Psoas muscle (tissue), 8 donors: ENCODE results near the gene VPS4B. TPM values are rescaled to one million over a fixed set of nuclear protein-coding genes. Genes with fewer than 3 reads are reported as not detected.

Experiments used
- ATAC-seq, 4 donors: fragments of 200-7000 bp; cut with Tn5 transposase; one replicate each; pipeline ENCODE4 v1.9.1; 2020; ENCODE audit warnings: moderate library complexity in 3 of 4, mild to moderate bottlenecking in 2 of 4
- DNase-seq, 2 donors: peaks; one replicate each; pipeline ENCODE4 v3.0.0-alpha.2; 2020
- H3K27ac ChIP-seq: fragments of 200-600 bp; one replicate; pipeline ENCODE4 v1.8.0; 2022
- H3K27me3 ChIP-seq, 3 donors: fragments of 200-600 bp in 1 of 3; one replicate each; pipeline versions ENCODE4 v1.6.1 to v1.8.0; 2013 to 2022; ENCODE audit warnings: low read length in 2 of 3, mild to moderate bottlenecking in 2 of 3, moderate library complexity in 1 of 3; ENCODE audit not compliant: insufficient read depth in 3 of 3
- H3K36me3 ChIP-seq, 2 donors: fragments of 200-600 bp in 1 of 2; one replicate each; pipeline versions ENCODE4 v1.6.1 to v1.8.0; 2013 to 2022; ENCODE audit warnings: low read depth in 1 of 2, mild to moderate bottlenecking in 1 of 2, moderate library complexity in 1 of 2; ENCODE audit not compliant: insufficient read depth in 1 of 2
- H3K4me1 ChIP-seq: fragments of 200-600 bp; one replicate; pipeline ENCODE4 v1.8.0; 2022
- H3K4me3 ChIP-seq: fragments of 200-600 bp; one replicate; pipeline ENCODE4 v1.8.0; 2022; ENCODE audit warnings: mild to moderate bottlenecking
- H3K9me3 ChIP-seq: fragments of 200-600 bp; one replicate; pipeline ENCODE4 v1.8.0; 2022
- CTCF ChIP-seq: fragments of 200-600 bp; IDR thresholded peaks from one replicate; pipeline ENCODE4 v1.8.0; 2022; ENCODE audit warnings: antibody characterized with exemption
- WGBS, 3 donors: extraction: QIAGEN DNeasy Blood & Tissue Kit; methylation state at CpG; one replicate each; pipeline versions ENCODE4 v1.1.6 to v1.1.7; 2013; 5-methylcytosine and 5-hydroxymethylcytosine counted together
- intact Hi-C, 2 donors: fragments of 100-400 bp; cut with DNase I; formaldehyde crosslinking; loops; one replicate each; pipeline versions ENCODE4 v1.11.0 to v1.14.2; 2022
- polyA plus RNA-seq, 3 donors: library from polyadenylated mRNA; stranded (reverse); fragments of 200-250 nt; gene quantifications; one replicate each; pipeline ENCODE4 v1.2.3, GENCODE V29; 2013
- total RNA-seq, 4 donors: library from RNA; stranded (reverse); fragmentation: NEBNext Ultra II Directional in 2 of 4; extraction: Animal tissue kit (Norgen Biotek cat#: 25700) in 2 of 4; gene quantifications; one replicate each; pipeline versions ENCODE4 v1.2.1 to v1.2.4, GENCODE V29; 2021 to 2023
- donor health status: healthy with polysubstance abuse.
- donor health status: DM: no; HTN: no; CAD: no; lungs with moderate emphysema.
- donor health status: Bipolar disorder and iron deficiency.
- donor health status: healthy.
- donor health status: DM: yes; HTN: yes; CAD: no.
- donor health status: DM: no; HTN: no; CAD: no.
- donor health status: DM: no; HTN: no; CAD: no.
- donor health status: DM: yes; HTN: yes; CAD: no.

Gene VPS4B
- total and polyA plus RNA-seq, 7 donors: 8.4 to 24.8 (median 17.9) TPM

GRCh38 chr18:63376538-63376937 is 45.7 kb downstream of the VPS4B start:
- Histone ChIP-seq H3K4me1 (no peaks in the 10 kb centered on the region), H3K27ac (no peak overlapping the region), H3K27me3 (no peaks in the 10 kb centered on the region), H3K4me3 (no peak overlapping the region), H3K9me3 (peaks cover 7% of the 10 kb centered on the region), H3K36me3 (no peaks in the 10 kb centered on the region)
- ATAC-seq (no peak), DNase-seq (no peak)
- WGBS, 3 donors: 80 to 90% (median 86%) methylated on average over 2 of the region's 2 CpGs
- TF ChIP-seq CTCF: no peak
- intact Hi-C loops: no loop called here

- Histone ChIP-seq H3K9me3 (peaks cover 7% of the 10 kb centered on the region), H3K27ac (no peak overlapping the region), H3K4me1 (no peaks in the 10 kb centered on the region), H3K4me3 (no peak overlapping the region), H3K36me3 (no peaks in the 10 kb centered on the region), H3K27me3 (no peaks in the 10 kb centered on the region)
- 73 to 85% (median 83%) methylated on average over 1 of the region's 1 CpG for WGBS, 3 donors
- intact Hi-C loops: no loop called here
- no peak for TF ChIP-seq CTCF
- DNase-seq (no peak), ATAC-seq (no peak)
Observed at GRCh38 chr18:63374540-63374939, 47.7 kb downstream of the VPS4B start.

GRCh38 chr18:63373161-63373560 is 49.1 kb downstream of the VPS4B start:
- Histone ChIP-seq H3K9me3 (peaks cover 7% of the 10 kb centered on the region), H3K4me1 (peaks cover 5% of the 10 kb centered on the region), H3K36me3 (no peaks in the 10 kb centered on the region), H3K4me3 (no peak overlapping the region), H3K27me3 (no peaks in the 10 kb centered on the region), H3K27ac (no peak overlapping the region)
- DNase-seq (no peak), ATAC-seq (no peak)
- 73 to 81% (median 78%) methylated on average over 1 of the region's 1 CpG for WGBS, 3 donors
- intact Hi-C loops: no loop called here
- TF ChIP-seq CTCF: no peak

GRCh38 chr18:63368611-63369010 is 53.7 kb downstream of the VPS4B start:
- no peak for DNase-seq
- H3K9me3 ChIP-seq: no peaks in the 10 kb centered on the region
- peak overlapping the region; percentile 70 for H3K4me3 ChIP-seq
- TF ChIP-seq CTCF: no peak
- H3K27ac ChIP-seq: no peak overlapping the region
- WGBS, 3 donors: 47 to 61% (median 51%) methylated on average over 4 of the region's 4 CpGs
- intact Hi-C loops: no loop called here
- ATAC-seq: no peak
- H3K36me3 ChIP-seq: peaks cover 0 to 4% of the 10 kb centered on the region in 2 donors
- H3K27me3 ChIP-seq: no peaks in the 10 kb centered on the region
- peaks cover 25% of the 10 kb centered on the region for H3K4me1 ChIP-seq
